Bronchial smooth muscle cell (primary cell): ENCODE data around the gene ARG2. TPM values are rescaled to one million over a fixed set of nuclear protein-coding genes. Genes with fewer than 3 reads are reported as not detected.

Experiments used
- total RNA-seq: library from RNA; depleted of rRNA; stranded (reverse); fragments of >200 nt; gene quantifications from 2 replicates; pipeline ENCODE4 v1.2.1, GENCODE V29; 2014

The ARG2 gene
- total RNA-seq: 0.34 and 0.63 TPM in 2 replicates

GRCh38 chr14:67619446-67620216 lies at the start of gene ARG2:
Gene ARG2 (plus strand): TSS chr14:67619920. CDS start chr14:67619978, 58 bp downstream.

DNA sequence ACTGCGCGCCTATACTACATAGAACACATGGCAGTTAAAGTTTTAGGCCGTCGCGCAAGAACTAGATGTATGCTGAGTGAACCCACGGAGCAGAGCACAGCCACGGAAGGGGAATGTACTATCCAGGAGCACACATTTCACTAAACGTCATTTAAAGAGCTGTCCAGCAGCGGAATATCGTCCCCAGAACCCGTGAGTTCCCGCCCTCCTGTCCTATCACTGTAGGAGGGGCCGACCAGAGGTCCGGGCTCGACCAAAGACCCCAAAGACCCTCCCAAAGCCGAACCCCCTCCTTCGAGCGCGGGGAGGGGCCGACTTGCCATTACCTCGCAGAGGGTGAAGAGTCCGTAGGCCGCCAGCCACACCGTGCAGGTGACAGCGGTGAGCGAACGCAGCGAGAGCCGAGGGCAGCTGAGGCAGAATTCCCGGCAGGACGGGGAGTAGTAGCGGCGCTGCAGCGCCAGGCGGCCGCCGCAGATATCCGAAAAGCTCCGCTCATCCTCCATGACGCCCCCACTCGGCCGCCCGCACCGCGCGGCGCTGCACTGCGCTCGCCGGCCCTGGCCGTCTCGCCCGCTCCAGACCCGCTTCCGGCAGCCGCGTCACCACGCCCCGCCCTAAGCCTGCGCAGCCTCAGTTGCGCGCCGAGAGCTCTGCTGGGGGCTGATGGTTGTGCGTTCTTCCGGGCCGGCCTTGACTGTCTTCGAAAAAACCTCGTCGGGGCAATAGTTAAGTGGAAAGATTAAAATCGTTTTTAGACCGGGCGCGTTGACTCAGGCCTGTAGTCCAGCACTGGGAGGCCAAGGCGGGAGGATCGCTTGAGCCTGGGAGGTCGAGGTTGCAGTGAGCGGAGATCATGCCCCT lies 19.8 kb upstream of the ARG2 start, which contains the start of gene PIGH:
TSS of gene PIGH (minus strand) at position 571 of the 864 bp plus-strand sequence. CDS start at position 506, 65 bp downstream.

DNA sequence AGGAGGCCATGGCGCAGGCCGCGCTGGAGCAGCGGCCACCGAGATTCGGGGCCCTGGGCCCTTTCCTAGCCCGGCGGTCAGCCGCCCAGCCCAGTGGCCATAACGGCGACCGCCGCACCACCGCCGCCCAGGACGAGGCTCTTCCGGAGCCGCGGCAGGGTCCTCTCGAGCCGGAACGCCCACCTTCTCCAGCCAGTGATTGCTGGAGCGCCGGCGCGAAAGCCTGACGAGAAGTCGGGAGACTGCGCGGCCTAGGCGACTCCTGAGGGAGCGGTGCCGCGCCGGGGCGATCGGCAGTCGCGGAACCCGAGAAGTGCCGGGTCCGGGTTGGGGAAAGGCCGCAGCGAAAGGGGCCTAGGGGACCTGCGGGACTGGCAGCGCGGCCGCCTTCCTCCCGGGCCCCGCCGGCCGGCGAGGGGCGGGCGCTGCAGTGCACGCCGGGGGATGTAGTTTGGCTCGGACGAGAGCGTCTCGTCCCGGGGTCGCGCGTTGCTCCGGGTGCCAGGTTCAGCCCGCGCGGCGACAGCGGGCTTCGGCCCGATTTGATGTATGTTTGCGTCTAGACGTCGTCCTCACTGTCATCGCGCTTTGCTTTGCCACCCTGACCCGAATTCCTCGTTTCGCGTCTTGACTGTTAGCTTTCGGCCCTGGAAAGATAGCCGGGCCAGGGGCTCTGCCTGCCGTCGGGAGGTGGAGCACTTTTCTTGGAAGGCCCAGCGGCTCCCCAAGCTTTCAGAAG lies 54.9 kb downstream of the ARG2 start, which contains the start of gene VTI1B:
TSS of gene VTI1B (minus strand) at position 153 of the 739 bp plus-strand sequence. CDS start at position 10, 143 bp downstream.

GRCh38 chr14:67695394-67695949 lies 75.8 kb downstream of the ARG2 start, which contains the start of gene RDH11:
Gene RDH11 (minus strand): TSS chr14:67695764. CDS start chr14:67695703, 61 bp downstream.

Other genes with a start within 250 kb of the ARG2 start
- 2.6 and 6.5 TPM in 2 replicates for gene PLEK2, start 207.8 kb upstream of the ARG2 start, total RNA-seq
- 0.32 and 0.60 TPM in 2 replicates for gene TMEM229B, start 131.2 kb upstream of the ARG2 start, total RNA-seq
- gene PLEKHH1, start 86.6 kb upstream of the ARG2 start, total RNA-seq: under 0.01 and 0.34 TPM in 2 replicates
- 7.4 and 10.5 TPM in 2 replicates for gene PIGH, start 19.7 kb upstream of the ARG2 start, total RNA-seq
- 67.5 and 113 TPM in 2 replicates for gene VTI1B, start 54.7 kb downstream of the ARG2 start, total RNA-seq
- gene RDH11, start 75.8 kb downstream of the ARG2 start, total RNA-seq: 68.7 and 82.6 TPM in 2 replicates
- gene RDH12, start 82.0 kb downstream of the ARG2 start, total RNA-seq: 0.09 and 0.16 TPM in 2 replicates
- 12.9 and 13.1 TPM in 2 replicates for gene ZFYVE26, start 196.7 kb downstream of the ARG2 start, total RNA-seq
- 13.2 and 15.9 TPM in 2 replicates for gene RAD51B, start 199.9 kb downstream of the ARG2 start, total RNA-seq